ENCODE measurements around the gene OTUB1. TPM values are rescaled to one million over a fixed set of nuclear protein-coding genes. Genes with fewer than 3 reads are reported as not detected.

The OTUB1 gene
- total RNA-seq, 1 donor from 2014 or later = 51.3 TPM

DNA sequence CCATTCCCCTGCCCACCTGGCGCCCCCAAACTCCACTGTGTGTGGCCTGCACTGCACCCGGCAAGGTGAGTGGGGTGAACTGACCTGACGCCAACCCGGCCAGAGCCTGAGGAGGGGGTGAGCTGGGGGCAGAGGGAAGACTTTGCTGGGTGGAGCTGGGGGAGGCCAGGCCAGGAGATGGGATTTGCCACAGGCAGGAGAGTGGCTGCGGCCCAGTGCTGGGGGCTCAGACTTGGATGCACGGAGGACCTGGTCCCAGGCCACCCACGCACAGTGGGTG is 31.6 kb downstream of the OTUB1 start:
- peaks cover 15% of the 10 kb centered on the region for H4K20me1 ChIP-seq (ENCODE audit: low read depth)
- H3K4me3 ChIP-seq = no peak overlapping the region
- DNase-seq (ENCODE audit: low spot score) = no peak
- TF ChIP-seq, protein P1, sequence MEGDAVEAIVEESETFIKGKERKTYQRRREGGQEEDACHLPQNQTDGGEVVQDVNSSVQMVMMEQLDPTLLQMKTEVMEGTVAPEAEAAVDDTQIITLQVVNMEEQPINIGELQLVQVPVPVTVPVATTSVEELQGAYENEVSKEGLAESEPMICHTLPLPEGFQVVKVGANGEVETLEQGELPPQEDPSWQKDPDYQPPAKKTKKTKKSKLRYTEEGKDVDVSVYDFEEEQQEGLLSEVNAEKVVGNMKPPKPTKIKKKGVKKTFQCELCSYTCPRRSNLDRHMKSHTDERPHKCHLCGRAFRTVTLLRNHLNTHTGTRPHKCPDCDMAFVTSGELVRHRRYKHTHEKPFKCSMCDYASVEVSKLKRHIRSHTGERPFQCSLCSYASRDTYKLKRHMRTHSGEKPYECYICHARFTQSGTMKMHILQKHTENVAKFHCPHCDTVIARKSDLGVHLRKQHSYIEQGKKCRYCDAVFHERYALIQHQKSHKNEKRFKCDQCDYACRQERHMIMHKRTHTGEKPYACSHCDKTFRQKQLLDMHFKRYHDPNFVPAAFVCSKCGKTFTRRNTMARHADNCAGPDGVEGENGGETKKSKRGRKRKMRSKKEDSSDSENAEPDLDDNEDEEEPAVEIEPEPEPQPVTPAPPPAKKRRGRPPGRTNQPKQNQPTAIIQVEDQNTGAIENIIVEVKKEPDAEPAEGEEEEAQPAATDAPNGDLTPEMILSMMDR (IDR thresholded peaks at IDR 0.05) = no peak
- TF ChIP-seq EZH2 (IDR thresholded peaks at IDR 0.05) (no peak), EZH2phosphoT487 (IDR thresholded peaks at IDR 0.05) (no peak)
- no peaks in the 10 kb centered on the region for H3K36me3 Mint-ChIP-seq
- H3K79me2 ChIP-seq (ENCODE audit: low read depth) = no peaks in the 10 kb centered on the region
- H3K4me3 Mint-ChIP-seq = no peak overlapping the region
- H3K9me3 Mint-ChIP-seq = no peaks in the 10 kb centered on the region
- peaks cover 7% of the 10 kb centered on the region for H3K4me1 ChIP-seq
- H3K27ac ChIP-seq = no peak overlapping the region
- H2AFZ ChIP-seq (replicated peaks) = no peak overlapping the region
- no peak overlapping the region for H3K9ac ChIP-seq
- H3K36me3 ChIP-seq = no peaks in the 10 kb centered on the region
- peaks cover 9% of the 10 kb centered on the region for H3K27me3 Mint-ChIP-seq (ENCODE audit: insufficient read depth, low read depth)
- no peak overlapping the region for H3K27ac Mint-ChIP-seq
- H3F3A ChIP-seq (ENCODE audit: low read depth) = no peaks in the 10 kb centered on the region
- no peaks in the 10 kb centered on the region for H3K9me3 ChIP-seq (ENCODE audit: low read depth)
- peaks cover 50% of the 10 kb centered on the region for H3K4me1 Mint-ChIP-seq
- no peak overlapping the region for H3K4me2 ChIP-seq
- H3K27me3 ChIP-seq = peaks cover 5% of the 10 kb centered on the region

DNA sequence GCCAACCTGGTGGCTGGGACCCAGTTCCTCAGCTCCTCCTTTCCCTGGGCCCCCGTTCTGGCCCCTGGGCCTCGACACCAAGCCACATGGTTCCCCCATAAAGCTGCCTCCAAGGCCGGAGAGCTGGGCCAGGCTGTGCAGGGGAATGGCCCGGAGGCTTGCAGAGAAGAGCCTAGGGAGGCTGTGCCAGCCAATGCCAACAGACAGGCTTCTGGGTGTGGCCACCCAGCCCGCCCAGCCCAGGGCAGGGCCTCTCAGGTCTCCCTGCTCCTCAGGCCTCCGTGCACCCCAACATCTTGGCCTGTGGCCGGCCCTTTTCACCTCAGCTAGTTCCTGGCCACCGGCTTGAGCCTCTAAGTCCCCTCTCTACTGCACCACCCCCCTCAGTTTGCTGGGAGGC is 32.1 kb downstream of the OTUB1 start:
- H3K27ac Mint-ChIP-seq = no peak overlapping the region
- Histone ChIP-seq H3K4me3 (no peak overlapping the region), H3K9ac (no peak overlapping the region), H4K20me1 (ENCODE audit: low read depth) (peaks cover 12% of the 10 kb centered on the region), H3K9me3 (ENCODE audit: low read depth) (no peaks in the 10 kb centered on the region), H3K79me2 (ENCODE audit: low read depth) (no peaks in the 10 kb centered on the region), H2AFZ (replicated peaks) (no peak overlapping the region), H3K27me3 (peaks cover 5% of the 10 kb centered on the region), H3F3A (ENCODE audit: low read depth) (no peaks in the 10 kb centered on the region), H3K4me1 (peaks cover 7% of the 10 kb centered on the region), H3K36me3 (no peaks in the 10 kb centered on the region), H3K27ac (no peak overlapping the region), H3K4me2 (no peak overlapping the region)
- peaks cover 9% of the 10 kb centered on the region for H3K27me3 Mint-ChIP-seq (ENCODE audit: insufficient read depth, low read depth)
- TF ChIP-seq EZH2phosphoT487 (IDR thresholded peaks at IDR 0.05) (no peak), EZH2 (IDR thresholded peaks at IDR 0.05) (no peak)
- TF ChIP-seq, protein P1 (IDR thresholded peaks at IDR 0.05) = no peak
- H3K4me1 Mint-ChIP-seq = peaks cover 52% of the 10 kb centered on the region
- no peaks in the 10 kb centered on the region for H3K36me3 Mint-ChIP-seq
- H3K4me3 Mint-ChIP-seq = no peak overlapping the region
- no peaks in the 10 kb centered on the region for H3K9me3 Mint-ChIP-seq
- DNase-seq (ENCODE audit: low spot score) = no peak

DNA sequence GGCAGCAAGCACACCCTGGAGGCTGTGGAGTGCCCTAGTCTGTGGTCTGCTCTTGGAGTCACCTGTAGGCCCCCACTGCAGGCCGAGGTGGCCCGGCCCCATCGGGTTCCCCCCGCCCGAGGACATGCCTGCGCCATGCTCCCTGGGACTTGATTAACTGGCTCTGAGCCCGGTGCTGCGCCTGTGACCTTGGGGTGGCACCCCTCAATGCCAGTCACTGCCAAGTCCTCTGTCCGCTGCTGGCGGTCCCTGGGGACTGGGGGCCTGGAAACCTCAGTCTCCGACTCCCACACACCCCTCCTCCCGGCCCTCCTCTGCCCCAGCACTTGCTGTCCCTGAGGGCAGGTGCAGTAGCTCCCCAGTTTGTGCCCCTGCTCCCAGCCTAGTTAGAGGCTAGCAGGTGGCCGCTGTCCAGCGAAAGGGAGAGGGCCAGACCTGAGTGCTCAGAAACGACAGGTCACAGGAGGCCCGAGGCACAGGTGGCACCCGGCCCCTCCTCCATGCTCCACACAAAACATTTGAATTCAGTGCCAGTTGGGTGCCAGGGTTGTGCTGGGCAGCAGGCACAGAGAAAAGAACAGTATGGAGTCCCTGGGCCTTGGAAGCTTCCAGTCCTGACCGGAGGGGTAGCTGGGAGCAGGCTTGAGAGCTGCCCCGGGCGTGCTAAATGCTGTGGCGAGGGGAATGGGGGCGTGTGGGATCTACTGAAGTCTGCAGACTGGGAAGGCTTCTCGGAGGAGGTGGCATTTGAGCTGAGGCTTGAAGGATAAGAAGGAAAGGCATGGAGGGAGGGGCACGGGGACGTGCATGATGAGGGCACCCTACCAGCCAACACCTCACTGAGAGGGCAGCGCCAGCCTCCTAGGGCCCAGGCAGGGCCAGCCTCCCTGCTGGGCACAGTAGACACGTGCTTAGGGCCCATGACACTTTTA is 33.1 kb downstream of the OTUB1 start:
- H3K9ac ChIP-seq = no peak overlapping the region
- H3K4me3 Mint-ChIP-seq = no peak overlapping the region
- no peaks in the 10 kb centered on the region for H3K9me3 ChIP-seq (ENCODE audit: low read depth)
- H3K4me2 ChIP-seq = no peak overlapping the region
- H3K4me1 Mint-ChIP-seq = peaks cover 54% of the 10 kb centered on the region
- H3F3A ChIP-seq (ENCODE audit: low read depth) = peaks cover 8% of the 10 kb centered on the region
- no peaks in the 10 kb centered on the region for H3K79me2 ChIP-seq (ENCODE audit: low read depth)
- H3K27ac ChIP-seq = no peak overlapping the region
- peak overlapping the region; percentile 72 for H3K27ac Mint-ChIP-seq
- peaks cover 5% of the 10 kb centered on the region for H3K27me3 ChIP-seq
- no peak overlapping the region for H2AFZ ChIP-seq (replicated peaks)
- peaks cover 8% of the 10 kb centered on the region for H3K27me3 Mint-ChIP-seq (ENCODE audit: insufficient read depth, low read depth)
- DNase-seq (ENCODE audit: low spot score) = no peak
- no peaks in the 10 kb centered on the region for H3K9me3 Mint-ChIP-seq
- no peaks in the 10 kb centered on the region for H3K36me3 ChIP-seq
- peaks cover 17% of the 10 kb centered on the region for H4K20me1 ChIP-seq (ENCODE audit: low read depth)
- no peak for TF ChIP-seq EZH2 (IDR thresholded peaks at IDR 0.05)
- no peak for TF ChIP-seq EZH2phosphoT487 (IDR thresholded peaks at IDR 0.05)
- TF ChIP-seq, protein P1 (IDR thresholded peaks at IDR 0.05) = no peak
- peaks cover 7% of the 10 kb centered on the region for H3K4me1 ChIP-seq
- no peaks in the 10 kb centered on the region for H3K36me3 Mint-ChIP-seq
- no peak overlapping the region for H3K4me3 ChIP-seq
